Measurements from ENCODE around the gene KRT76.

DNA sequence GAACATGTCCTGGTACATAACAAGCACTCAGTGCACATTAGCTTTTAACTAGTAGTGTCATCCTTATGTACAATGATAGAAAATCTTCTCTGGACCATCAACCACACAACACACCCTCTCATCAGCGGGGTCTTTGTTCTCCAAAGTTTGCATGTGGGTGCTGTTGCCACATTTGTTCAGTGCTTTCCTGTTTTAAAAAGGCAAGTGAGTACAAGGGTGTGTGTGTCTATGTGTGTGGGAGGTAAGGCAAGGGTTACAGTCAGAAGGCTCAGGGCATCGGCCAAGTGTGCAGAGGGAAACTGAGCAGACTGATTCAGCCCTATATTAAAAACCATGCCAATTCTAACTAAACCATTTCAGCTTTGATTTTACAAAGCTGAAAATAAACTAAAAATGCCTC is 17.9 kb downstream of the KRT76 start:
- TF ChIP-seq SUZ12 (IDR thresholded peaks at IDR 0.05; ENCODE audit: unreplicated experiment) = no peak
- TF ChIP-seq, protein P1, sequence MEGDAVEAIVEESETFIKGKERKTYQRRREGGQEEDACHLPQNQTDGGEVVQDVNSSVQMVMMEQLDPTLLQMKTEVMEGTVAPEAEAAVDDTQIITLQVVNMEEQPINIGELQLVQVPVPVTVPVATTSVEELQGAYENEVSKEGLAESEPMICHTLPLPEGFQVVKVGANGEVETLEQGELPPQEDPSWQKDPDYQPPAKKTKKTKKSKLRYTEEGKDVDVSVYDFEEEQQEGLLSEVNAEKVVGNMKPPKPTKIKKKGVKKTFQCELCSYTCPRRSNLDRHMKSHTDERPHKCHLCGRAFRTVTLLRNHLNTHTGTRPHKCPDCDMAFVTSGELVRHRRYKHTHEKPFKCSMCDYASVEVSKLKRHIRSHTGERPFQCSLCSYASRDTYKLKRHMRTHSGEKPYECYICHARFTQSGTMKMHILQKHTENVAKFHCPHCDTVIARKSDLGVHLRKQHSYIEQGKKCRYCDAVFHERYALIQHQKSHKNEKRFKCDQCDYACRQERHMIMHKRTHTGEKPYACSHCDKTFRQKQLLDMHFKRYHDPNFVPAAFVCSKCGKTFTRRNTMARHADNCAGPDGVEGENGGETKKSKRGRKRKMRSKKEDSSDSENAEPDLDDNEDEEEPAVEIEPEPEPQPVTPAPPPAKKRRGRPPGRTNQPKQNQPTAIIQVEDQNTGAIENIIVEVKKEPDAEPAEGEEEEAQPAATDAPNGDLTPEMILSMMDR (IDR thresholded peaks at IDR 0.05 in 2 of 3, conservative IDR thresholded peaks at IDR 0.05 in 1 of 3; ENCODE audit: control insufficient read depth in 2 of 3, extremely low read depth in 1 of 3, insufficient read depth in 1 of 3, low read depth in 3 of 3, low read length in 3 of 3) = no peak
- TF ChIP-seq CREM (IDR thresholded peaks at IDR 0.05; ENCODE audit: low read depth) = no peak
- no peak for TF ChIP-seq TCF7 (IDR thresholded peaks at IDR 0.05; ENCODE audit: borderline replicate concordance)
- no peak for TF ChIP-seq POLR2AphosphoS2 (IDR thresholded peaks at IDR 0.05; ENCODE audit: low read depth, low read length)
- no peak for TF ChIP-seq CHD1 (IDR thresholded peaks at IDR 0.05; ENCODE audit: low read depth, low read length)
- no peak for TF ChIP-seq BRCA1 (IDR thresholded peaks at IDR 0.05; ENCODE audit: low read depth, low read length)
- TF ChIP-seq POLR2A (IDR thresholded peaks at IDR 0.05; ENCODE audit: low read depth, low read length) = no peak

All from GM12878 (cell line).